Thyroid gland (tissue), 4 donors: ENCODE results near the gene CXCL14.

Experiments used
- POLR2A ChIP-seq, 2 donors: fragments of 450-650 bp; IDR thresholded peaks; one replicate each; pipeline ENCODE4 v1.6.1; 2017; ENCODE audit warnings: antibody characterized with exemption in 2 of 2, mild to moderate bottlenecking in 2 of 2, moderate library complexity in 1 of 2
- TF ChIP-seq, protein P1 (sequence below), 6 experiments: fragments of 200-600 bp in 3 of 6; fragments of 450-650 bp in 3 of 6; sonication (generic) in 3 of 6; IDR thresholded peaks; one replicate each; pipeline ENCODE4 v1.5.1; 2016 to 2019; ENCODE audit warnings: antibody characterized with exemption in 6 of 6, mild to moderate bottlenecking in 2 of 6, inconsistent platforms in 1 of 6, moderate library complexity in 1 of 6

DNA sequence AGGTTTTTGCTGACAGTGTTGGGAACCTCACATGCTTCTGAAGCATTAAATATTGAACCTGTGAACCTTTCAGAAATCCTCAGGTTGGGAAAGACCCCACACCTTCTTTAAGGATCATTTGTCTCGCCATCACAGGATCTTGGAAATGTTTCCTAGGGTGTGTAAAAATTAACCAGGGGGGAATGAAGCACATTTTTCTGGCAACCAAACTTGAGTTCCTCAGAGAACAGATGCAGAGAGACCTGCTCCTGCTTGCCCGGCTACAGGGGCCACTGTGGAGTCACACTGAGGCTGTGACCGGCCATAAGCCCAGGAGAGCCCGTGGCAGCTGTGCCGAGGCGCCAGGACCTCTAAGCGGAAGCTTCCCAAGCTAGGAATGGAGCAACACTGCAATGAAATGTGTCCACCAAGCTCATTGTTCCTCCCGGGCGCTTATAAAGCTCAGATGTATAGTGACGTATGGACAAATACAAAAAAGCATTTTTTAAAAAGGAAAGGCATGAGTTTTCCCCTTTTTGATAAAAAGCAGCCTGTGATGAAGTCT is 7.7 kb downstream of the CXCL14 start:
- TF ChIP-seq, protein P1, sequence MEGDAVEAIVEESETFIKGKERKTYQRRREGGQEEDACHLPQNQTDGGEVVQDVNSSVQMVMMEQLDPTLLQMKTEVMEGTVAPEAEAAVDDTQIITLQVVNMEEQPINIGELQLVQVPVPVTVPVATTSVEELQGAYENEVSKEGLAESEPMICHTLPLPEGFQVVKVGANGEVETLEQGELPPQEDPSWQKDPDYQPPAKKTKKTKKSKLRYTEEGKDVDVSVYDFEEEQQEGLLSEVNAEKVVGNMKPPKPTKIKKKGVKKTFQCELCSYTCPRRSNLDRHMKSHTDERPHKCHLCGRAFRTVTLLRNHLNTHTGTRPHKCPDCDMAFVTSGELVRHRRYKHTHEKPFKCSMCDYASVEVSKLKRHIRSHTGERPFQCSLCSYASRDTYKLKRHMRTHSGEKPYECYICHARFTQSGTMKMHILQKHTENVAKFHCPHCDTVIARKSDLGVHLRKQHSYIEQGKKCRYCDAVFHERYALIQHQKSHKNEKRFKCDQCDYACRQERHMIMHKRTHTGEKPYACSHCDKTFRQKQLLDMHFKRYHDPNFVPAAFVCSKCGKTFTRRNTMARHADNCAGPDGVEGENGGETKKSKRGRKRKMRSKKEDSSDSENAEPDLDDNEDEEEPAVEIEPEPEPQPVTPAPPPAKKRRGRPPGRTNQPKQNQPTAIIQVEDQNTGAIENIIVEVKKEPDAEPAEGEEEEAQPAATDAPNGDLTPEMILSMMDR (IDR thresholded peaks at IDR 0.05), result no peak
- TF ChIP-seq POLR2A (IDR thresholded peaks at IDR 0.05), result no peak
